HFF-Myc (cell line): ENCODE measurements around the gene TUBA8.

ENCODE experiments used
- DNase-seq: peaks from one replicate; pipeline ENCODE4 v3.0.0-alpha.2; 2011; ENCODE audit warnings: low read depth; ENCODE audit errors: extremely low read depth
- H3K4me3 ChIP-seq: replicated peaks from 2 replicates; pipeline ENCODE4 v1.5.1; 2011; ENCODE audit warnings: low read depth, mild to moderate bottlenecking, control low read depth, low read length
- CTCF ChIP-seq: IDR thresholded peaks from 2 replicates; pipeline ENCODE4 v1.5.1; 2012; ENCODE audit warnings: mild to moderate bottlenecking, low read depth, low read length, control low read depth; ENCODE audit errors: missing control alignments

TUBA8 gene

DNA sequence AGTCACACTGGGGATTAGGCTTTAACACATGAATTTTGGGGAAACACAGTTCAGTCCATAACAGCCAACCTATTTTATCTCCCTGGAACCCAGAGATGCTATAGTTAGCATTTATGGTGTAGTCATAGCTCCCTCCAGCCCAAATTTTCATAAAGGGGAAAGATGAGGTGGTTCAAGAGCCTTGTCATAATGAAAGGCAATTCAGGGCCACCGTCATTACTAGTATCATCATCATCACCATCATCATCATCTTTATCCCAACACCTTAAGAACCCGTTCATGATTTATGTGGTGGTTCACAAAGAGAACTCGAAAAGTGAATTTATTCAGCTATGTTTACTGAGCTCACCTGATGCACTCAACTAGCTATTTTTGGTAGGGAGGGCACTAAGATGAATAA lies 2.4 kb upstream of the TUBA8 start:
- no peak overlapping the region for H3K4me3 ChIP-seq
- TF ChIP-seq CTCF = no peak

DNA sequence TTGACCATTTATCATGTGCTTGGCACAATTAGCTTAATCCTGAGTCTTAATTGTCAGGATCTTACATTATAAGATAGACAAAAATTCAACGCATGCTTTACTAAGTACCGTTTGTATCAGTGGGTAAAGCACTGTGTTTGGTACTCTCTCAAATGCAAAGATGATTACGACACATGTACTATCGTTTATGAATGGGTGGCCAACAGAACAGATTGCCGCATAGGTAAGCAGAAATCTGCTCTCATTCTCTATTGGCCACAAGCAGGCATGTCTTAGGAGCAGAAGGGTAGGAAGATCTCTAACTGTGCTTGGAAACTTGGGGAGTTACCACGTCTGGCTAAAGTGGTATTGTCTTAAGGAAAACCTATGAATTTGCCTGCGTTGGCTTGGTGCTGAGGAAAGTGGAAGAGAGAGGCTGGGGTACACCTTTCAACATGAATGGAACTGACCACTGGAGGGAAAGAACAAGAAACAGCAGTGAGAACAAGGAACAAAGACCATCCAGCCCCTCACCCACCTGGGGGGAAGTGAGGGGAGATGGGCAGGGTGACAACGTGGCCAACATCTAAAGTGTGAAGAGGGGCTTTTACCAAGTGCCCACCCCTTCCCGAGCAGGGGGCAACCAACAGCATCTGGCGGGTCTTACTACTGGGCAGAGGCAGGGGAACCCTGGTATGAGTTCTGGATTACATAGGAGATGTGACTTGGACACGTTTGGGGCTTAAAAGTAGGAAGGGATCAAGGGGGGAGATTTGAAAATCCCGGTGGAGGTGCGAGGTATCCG lies 1.0 kb upstream of the TUBA8 start:
- DNase-seq = no peak
- no peak for TF ChIP-seq CTCF
- no peak overlapping the region for H3K4me3 ChIP-seq

More for the DNA sequence above, 2.4 kb upstream of the TUBA8 start:
- DNase-seq = no peak

- no peak for TF ChIP-seq CTCF
- no peak for DNase-seq
- H3K4me3 ChIP-seq = peak overlapping the region; percentile 24
Observed at GRCh38 chr22:18110954-18111758, 547 bp downstream of the TUBA8 start.

- no peak for DNase-seq
- TF ChIP-seq CTCF = no peak
- H3K4me3 ChIP-seq = no peak overlapping the region
Observed at GRCh38 chr22:18111759-18112330, 1.2 kb downstream of the TUBA8 start.

GRCh38 chr22:18112440-18112839 lies 1.8 kb downstream of the TUBA8 start:
- no peak for TF ChIP-seq CTCF

GRCh38 chr22:18113680-18114394 lies 3.2 kb downstream of the TUBA8 start:
- DNase-seq = no peak
- TF ChIP-seq CTCF = no peak
- no peak overlapping the region for H3K4me3 ChIP-seq

More at GRCh38 chr22:18112440-18112839, 1.8 kb downstream of the TUBA8 start:
- no peak for DNase-seq
- H3K4me3 ChIP-seq = no peak overlapping the region
